DMS114 treated with DMSO at 0.1 percent for 48 hours (cell line): ENCODE data around the gene KRABD2.
"Not testable (repeated sequence)": the region's sequence is repeated elsewhere in the genome, so short reads cannot be mapped to it uniquely, and the experiment has no call there.

ENCODE experiments used
- DNase-seq: peaks from one replicate; lab custom pipeline; 2025; ENCODE audit not compliant: unreplicated experiment; lab: John Stamatoyannopoulos, UW

Gene KRABD2

GRCh38 chr17:8392674-8393469 lies 16.4 kb upstream of the KRABD2 start:
- no peak for DNase-seq

GRCh38 chr17:8392274-8392673 lies 15.8 kb upstream of the KRABD2 start:
- DNase-seq: no peak

- no peak for DNase-seq
Observed at GRCh38 chr17:8391711-8392110, 15.2 kb upstream of the KRABD2 start.

- DNase-seq: no peak
Observed at GRCh38 chr17:8387914-8388651, 11.6 kb upstream of the KRABD2 start.

- DNase-seq: no peak
Observed at GRCh38 chr17:8386841-8387240, 10.3 kb upstream of the KRABD2 start.

- no peak for DNase-seq
Observed at GRCh38 chr17:8384801-8385378, 8.4 kb upstream of the KRABD2 start.

GRCh38 chr17:8383143-8383822 lies 6.8 kb upstream of the KRABD2 start, which contains the start of gene RPL26:
TSS of gene RPL26 (minus strand) at chr17:8383193. CDS start at chr17:8382310, 883 bp downstream.
- peak; percentile 97 for DNase-seq

GRCh38 chr17:8382880-8383142 lies 6.3 kb upstream of the KRABD2 start:
- no peak for DNase-seq

GRCh38 chr17:8382052-8382879 lies 5.8 kb upstream of the KRABD2 start:
- DNase-seq: no peak

- DNase-seq: no peak
Observed at GRCh38 chr17:8380049-8380448, 3.5 kb upstream of the KRABD2 start.

- not testable (repeated sequence) for DNase-seq
Observed at GRCh38 chr17:8378117-8378516, 1.6 kb upstream of the KRABD2 start.

- DNase-seq: no peak
Observed at GRCh38 chr17:8377422-8377821, 918 bp upstream of the KRABD2 start.

GRCh38 chr17:8375738-8376259 lies 705 bp downstream of the KRABD2 start:
- DNase-seq: peak; percentile 26

GRCh38 chr17:8373856-8374255 lies 2.6 kb downstream of the KRABD2 start:
- not testable (repeated sequence) for DNase-seq

- no peak for DNase-seq
Observed at GRCh38 chr17:8372422-8372821, 4.1 kb downstream of the KRABD2 start.

GRCh38 chr17:8371786-8372185 lies 4.7 kb downstream of the KRABD2 start:
- DNase-seq: no peak

GRCh38 chr17:8369944-8370343 lies 6.6 kb downstream of the KRABD2 start:
- DNase-seq: no peak

GRCh38 chr17:8368193-8368592 lies 8.3 kb downstream of the KRABD2 start:
- no peak for DNase-seq

- DNase-seq: no peak
Observed at GRCh38 chr17:8366231-8366630, 10.3 kb downstream of the KRABD2 start.

- no peak for DNase-seq
Observed at GRCh38 chr17:8365143-8365542, 11.4 kb downstream of the KRABD2 start.
